Measurements from ENCODE around the gene TMC3. TPM values are rescaled to one million over a fixed set of nuclear protein-coding genes. Genes with fewer than 3 reads are reported as not detected.

TMC3 gene
- polyA plus RNA-seq, 1 of the 3 experiments (the other 2 are of a cell fraction): not detected

- no peaks in the 10 kb centered on the region for H4K20me1 ChIP-seq (ENCODE audit: insufficient read depth)
- no peaks in the 10 kb centered on the region for H3K9me2 ChIP-seq
- CTCF ChIA-PET: interaction anchor here (1.4 to 4.6 kb wide), 3 partner anchors 9 to 91 kb away, joined by 3 to 15 read pairs (median 9); no protein-coding TSS in a partner anchor
- H2AFZ ChIP-seq (ENCODE audit: low read depth): no peak overlapping the region
- H3K4me2 ChIP-seq: no peak overlapping the region
- no peaks in the 10 kb centered on the region for H3K79me2 ChIP-seq (ENCODE audit: insufficient read depth)
- H3K9ac ChIP-seq: no peak overlapping the region
- H3K9me3 ChIP-seq: no peaks in the 10 kb centered on the region
- 23% methylated on average over 6 of the region's 6 CpGs for WGBS (ENCODE audit: low lambda C conversion rate)
- no peaks in the 10 kb centered on the region for H3F3A ChIP-seq (replicated peaks; ENCODE audit: insufficient read depth)
- no peak overlapping the region for H3K4me3 ChIP-seq (ENCODE audit: low read depth in 2 of 2, low read length in 1 of 2)
- H3K27ac ChIP-seq (ENCODE audit: low read depth in 2 of 2, low read length in 1 of 2): no peak overlapping the region
- peaks cover 0 to 2% of the 10 kb centered on the region in 2 experiments; a peak in 1 of 4 replicates for H3K4me1 ChIP-seq (ENCODE audit: control insufficient read depth in 1 of 2, insufficient read depth in 2 of 2, low read depth in 1 of 2, low read length in 1 of 2)
- DNase-seq: no peak
- no peaks in the 10 kb centered on the region for H3K36me3 ChIP-seq (replicated peaks in 1 of 2; ENCODE audit: control insufficient read depth in 1 of 2, insufficient read depth in 2 of 2, low read length in 1 of 2)
- TF ChIP-seq SMC3 (IDR thresholded peaks at IDR 0.05; ENCODE audit: low read depth, low read length): no peak
- no peak for TF ChIP-seq RXRA (IDR thresholded peaks at IDR 0.05; ENCODE audit: borderline replicate concordance, low read depth)
- no peaks in the 10 kb centered on the region for H3K27me3 ChIP-seq (ENCODE audit: insufficient read depth)
- POLR2A ChIA-PET: no interaction called here
Observed at GRCh38 chr15:81357180-81357686, 16.8 kb downstream of the TMC3 start.

- Histone ChIP-seq H3K9me3 (no peaks in the 10 kb centered on the region), H3K27ac (ENCODE audit: low read depth in 2 of 2, low read length in 1 of 2) (no peak overlapping the region), H3K4me3 (ENCODE audit: low read depth in 2 of 2, low read length in 1 of 2) (no peak overlapping the region), H3K79me2 (ENCODE audit: insufficient read depth) (no peaks in the 10 kb centered on the region), H3K4me1 (ENCODE audit: control insufficient read depth in 1 of 2, insufficient read depth in 2 of 2, low read depth in 1 of 2, low read length in 1 of 2) (peaks cover 0 to 2% of the 10 kb centered on the region in 2 experiments; a peak in 1 of 4 replicates), H3K9me2 (no peaks in the 10 kb centered on the region), H2AFZ (ENCODE audit: low read depth) (no peak overlapping the region), H4K20me1 (ENCODE audit: insufficient read depth) (no peaks in the 10 kb centered on the region), H3K9ac (no peak overlapping the region), H3K27me3 (ENCODE audit: insufficient read depth) (no peaks in the 10 kb centered on the region; the same call in 1 of the 2 replicates), H3K36me3 (replicated peaks in 1 of 2; ENCODE audit: control insufficient read depth in 1 of 2, insufficient read depth in 2 of 2, low read length in 1 of 2) (no peaks in the 10 kb centered on the region), H3F3A (replicated peaks; ENCODE audit: insufficient read depth) (no peaks in the 10 kb centered on the region), H3K4me2 (no peak overlapping the region)
- ChIA-PET CTCF (interaction anchor here (1.8 to 4.6 kb wide), 2 partner anchors 10 to 90 kb away, joined by 9 to 15 read pairs; no protein-coding TSS in a partner anchor), POLR2A (no interaction called here)
- TF ChIP-seq TEAD4 (IDR thresholded peaks at IDR 0.05; ENCODE audit: borderline replicate concordance, insufficient read depth): no peak
- no peak for TF ChIP-seq MAX (IDR thresholded peaks at IDR 0.05; ENCODE audit: low read depth)
- no peak for TF ChIP-seq MXI1 (IDR thresholded peaks at IDR 0.05; ENCODE audit: low read depth, low read length)
- TF ChIP-seq ELF1 (IDR thresholded peaks at IDR 0.05): no peak
- TF ChIP-seq USF2 (IDR thresholded peaks at IDR 0.05; ENCODE audit: borderline replicate concordance, low read depth, low read length): no peak
- TF ChIP-seq RAD21 (IDR thresholded peaks at IDR 0.05; ENCODE audit: low read length): no peak
- no peak for TF ChIP-seq FOXM1 (IDR thresholded peaks at IDR 0.05; ENCODE audit: low read depth)
- TF ChIP-seq GABPA (IDR thresholded peaks at IDR 0.05; ENCODE audit: low read depth): no peak
- TF ChIP-seq SIN3A (IDR thresholded peaks at IDR 0.05; ENCODE audit: borderline replicate concordance, low read depth, low read length): no peak
- TF ChIP-seq POLR2AphosphoS5 (IDR thresholded peaks at IDR 0.05; ENCODE audit: low read depth, low read length): no peak
- no peak for TF ChIP-seq SMC3 (IDR thresholded peaks at IDR 0.05; ENCODE audit: low read depth, low read length)
- TF ChIP-seq RFX5 (IDR thresholded peaks at IDR 0.05; ENCODE audit: low read length): no peak
- TF ChIP-seq USF1 (IDR thresholded peaks at IDR 0.05; ENCODE audit: borderline replicate concordance, low read depth): no peak
- no peak for TF ChIP-seq EP300 (IDR thresholded peaks at IDR 0.05; ENCODE audit: borderline replicate concordance in 1 of 2, low read depth in 1 of 2, low read length in 1 of 2)
- no peak for TF ChIP-seq RCOR1 (IDR thresholded peaks at IDR 0.05; ENCODE audit: low read length)
- no peak for TF ChIP-seq PBX3 (IDR thresholded peaks at IDR 0.05)
- no peak for TF ChIP-seq CTCF (IDR thresholded peaks at IDR 0.05)
- TF ChIP-seq YY1 (IDR thresholded peaks at IDR 0.05; ENCODE audit: low read depth): no peak
- TF ChIP-seq GATA2 (CRISPR knock-in tag; IDR thresholded peaks at IDR 0.05): no peak
- no peak for TF ChIP-seq NRF1 (IDR thresholded peaks at IDR 0.05; ENCODE audit: low read depth, low read length)
- DNase-seq: no peak
- 33% methylated on average over 5 of the region's 5 CpGs for WGBS (ENCODE audit: low lambda C conversion rate)
Observed at GRCh38 chr15:81356252-81356651, 17.8 kb downstream of the TMC3 start.
